ENCODE results near the gene SEC63. TPM values are rescaled to one million over a fixed set of nuclear protein-coding genes. Genes with fewer than 3 reads are reported as not detected.
"Not testable (repeated sequence)": the region's sequence is repeated elsewhere in the genome, so short reads cannot be mapped to it uniquely, and the experiment has no call there.

Gene SEC63
- total RNA-seq, 3 donors from 2014 or later (not counting 1 experiment from before 2014, with no cell fraction given): 84.4 to 104 (median 90.4) TPM

- TF ChIP-seq, protein P1, sequence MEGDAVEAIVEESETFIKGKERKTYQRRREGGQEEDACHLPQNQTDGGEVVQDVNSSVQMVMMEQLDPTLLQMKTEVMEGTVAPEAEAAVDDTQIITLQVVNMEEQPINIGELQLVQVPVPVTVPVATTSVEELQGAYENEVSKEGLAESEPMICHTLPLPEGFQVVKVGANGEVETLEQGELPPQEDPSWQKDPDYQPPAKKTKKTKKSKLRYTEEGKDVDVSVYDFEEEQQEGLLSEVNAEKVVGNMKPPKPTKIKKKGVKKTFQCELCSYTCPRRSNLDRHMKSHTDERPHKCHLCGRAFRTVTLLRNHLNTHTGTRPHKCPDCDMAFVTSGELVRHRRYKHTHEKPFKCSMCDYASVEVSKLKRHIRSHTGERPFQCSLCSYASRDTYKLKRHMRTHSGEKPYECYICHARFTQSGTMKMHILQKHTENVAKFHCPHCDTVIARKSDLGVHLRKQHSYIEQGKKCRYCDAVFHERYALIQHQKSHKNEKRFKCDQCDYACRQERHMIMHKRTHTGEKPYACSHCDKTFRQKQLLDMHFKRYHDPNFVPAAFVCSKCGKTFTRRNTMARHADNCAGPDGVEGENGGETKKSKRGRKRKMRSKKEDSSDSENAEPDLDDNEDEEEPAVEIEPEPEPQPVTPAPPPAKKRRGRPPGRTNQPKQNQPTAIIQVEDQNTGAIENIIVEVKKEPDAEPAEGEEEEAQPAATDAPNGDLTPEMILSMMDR (IDR thresholded peaks at IDR 0.05): no peak
- ATAC-seq (no peak), DNase-seq (no peak)
- H3K27ac Mint-ChIP-seq: no peak overlapping the region
- intact Hi-C loops (cut with micrococcal nuclease): no loop called here
- no peaks in the 10 kb centered on the region for H3K27me3 ChIP-seq (ENCODE audit: control insufficient read depth, insufficient read depth, low read length)
- no peaks in the 10 kb centered on the region for H3K27me3 Mint-ChIP-seq (ENCODE audit: low read depth in 2 of 2)
- H3K36me3 ChIP-seq (ENCODE audit: control insufficient read depth, insufficient read depth, low read length): peaks cover 47% of the 10 kb centered on the region
- peaks cover 6% of the 10 kb centered on the region for H3K36me3 Mint-ChIP-seq
- no peak overlapping the region for H3K27ac ChIP-seq (ENCODE audit: low read length)
- WGBS (ENCODE audit: insufficient coverage): 97% methylated on average over 3 of the region's 3 CpGs
- no peaks in the 10 kb centered on the region for H3K4me1 ChIP-seq (ENCODE audit: control insufficient read depth, insufficient read depth, low read length)
- no peaks in the 10 kb centered on the region for H3K9me3 ChIP-seq (ENCODE audit: control insufficient read depth, insufficient read depth, low read length)
- H3K4me1 Mint-ChIP-seq: no peaks in the 10 kb centered on the region
- H3K4me3 Mint-ChIP-seq: no peak overlapping the region
- no peak overlapping the region for H3K4me3 ChIP-seq (ENCODE audit: low read length)
- no peaks in the 10 kb centered on the region for H3K9me3 Mint-ChIP-seq
Measured at GRCh38 chr6:107879941-107880340, 78.1 kb downstream of the SEC63 start.

GRCh38 chr6:107877968-107878367 is 80.0 kb downstream of the SEC63 start:
- Histone ChIP-seq H3K27ac (ENCODE audit: low read length) (no peak overlapping the region), H3K27me3 (ENCODE audit: control insufficient read depth, insufficient read depth, low read length) (no peaks in the 10 kb centered on the region), H3K4me1 (ENCODE audit: control insufficient read depth, insufficient read depth, low read length) (no peaks in the 10 kb centered on the region), H3K9me3 (ENCODE audit: control insufficient read depth, insufficient read depth, low read length) (no peaks in the 10 kb centered on the region), H3K36me3 (ENCODE audit: control insufficient read depth, insufficient read depth, low read length) (peaks cover 53% of the 10 kb centered on the region), H3K4me3 (ENCODE audit: low read length) (no peak overlapping the region)
- H3K27me3 Mint-ChIP-seq (ENCODE audit: low read depth in 2 of 2): no peaks in the 10 kb centered on the region
- H3K9me3 Mint-ChIP-seq: no peaks in the 10 kb centered on the region
- TF ChIP-seq, protein P1 (IDR thresholded peaks at IDR 0.05): no peak
- DNase-seq (no peak), ATAC-seq (no peak)
- 100% methylated on average over 1 of the region's 1 CpG for WGBS (ENCODE audit: insufficient coverage)
- intact Hi-C loops (cut with micrococcal nuclease): no loop called here
- peaks cover 6% of the 10 kb centered on the region for H3K36me3 Mint-ChIP-seq
- H3K27ac Mint-ChIP-seq: no peak overlapping the region
- no peaks in the 10 kb centered on the region for H3K4me1 Mint-ChIP-seq
- H3K4me3 Mint-ChIP-seq: no peak overlapping the region

GRCh38 chr6:107871976-107872375 is 86.0 kb downstream of the SEC63 start:
- H3K27ac Mint-ChIP-seq: no peak overlapping the region
- Histone ChIP-seq H3K4me1 (ENCODE audit: control insufficient read depth, insufficient read depth, low read length) (no peaks in the 10 kb centered on the region), H3K9me3 (ENCODE audit: control insufficient read depth, insufficient read depth, low read length) (no peaks in the 10 kb centered on the region), H3K36me3 (ENCODE audit: control insufficient read depth, insufficient read depth, low read length) (peaks cover 45% of the 10 kb centered on the region), H3K27me3 (ENCODE audit: control insufficient read depth, insufficient read depth, low read length) (no peaks in the 10 kb centered on the region), H3K4me3 (ENCODE audit: low read length) (no peak overlapping the region), H3K27ac (ENCODE audit: low read length) (no peak overlapping the region)
- H3K9me3 Mint-ChIP-seq: no peaks in the 10 kb centered on the region
- TF ChIP-seq, protein P1 (IDR thresholded peaks at IDR 0.05): no peak
- H3K4me3 Mint-ChIP-seq: no peak overlapping the region
- peaks cover 1 to 5% of the 10 kb centered on the region in 2 donors for H3K4me1 Mint-ChIP-seq
- ATAC-seq (no peak), DNase-seq (no peak)
- intact Hi-C loops (cut with micrococcal nuclease): no loop called here
- H3K27me3 Mint-ChIP-seq (ENCODE audit: low read depth in 2 of 2): no peaks in the 10 kb centered on the region
- 100% methylated on average over 1 of the region's 2 CpGs for WGBS (ENCODE audit: insufficient coverage)
- H3K36me3 Mint-ChIP-seq: peaks cover 15% of the 10 kb centered on the region

DNA sequence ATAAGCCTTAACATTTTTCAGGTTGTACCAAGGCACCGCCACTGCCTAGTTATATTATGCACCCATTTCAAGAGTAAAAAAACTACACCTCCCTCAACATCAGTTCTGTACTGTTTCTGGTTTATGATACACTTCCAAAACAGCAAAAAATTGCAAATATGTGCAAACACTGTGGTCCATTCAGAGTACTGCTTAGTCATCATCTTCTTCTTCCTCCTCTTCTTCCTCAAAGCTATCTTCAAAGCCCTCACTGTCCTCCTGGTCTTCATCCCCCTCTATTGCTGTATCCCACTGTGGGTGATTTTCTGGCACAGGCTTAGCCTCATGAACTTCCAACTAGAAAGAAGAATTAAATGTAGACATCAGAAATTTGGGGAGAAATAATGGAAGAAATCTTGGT is 86.5 kb downstream of the SEC63 start:
- H3K9me3 ChIP-seq (ENCODE audit: control insufficient read depth, insufficient read depth, low read length); ATAC-seq; H3K9me3 Mint-ChIP-seq; H3K4me3 ChIP-seq (ENCODE audit: low read length); H3K27me3 Mint-ChIP-seq (ENCODE audit: low read depth in 2 of 2); intact Hi-C loops (cut with micrococcal nuclease); H3K27ac ChIP-seq (ENCODE audit: low read length); H3K27me3 ChIP-seq (ENCODE audit: control insufficient read depth, insufficient read depth, low read length); H3K27ac Mint-ChIP-seq; H3K4me1 ChIP-seq (ENCODE audit: control insufficient read depth, insufficient read depth, low read length); H3K4me3 Mint-ChIP-seq; H3K4me1 Mint-ChIP-seq; DNase-seq: not testable (repeated sequence)
- peaks cover 15% of the 10 kb centered on the region for H3K36me3 Mint-ChIP-seq
- WGBS (ENCODE audit: insufficient coverage): no CpG with 5 or more reads among the region's 1 CpG
- peaks cover 44% of the 10 kb centered on the region for H3K36me3 ChIP-seq (ENCODE audit: control insufficient read depth, insufficient read depth, low read length)
